ENCODE measurements around the gene MUC4.
A peak's percentile ranks its signal among the peaks of the same experiment; 100 is the strongest.

The MUC4 gene

DNA sequence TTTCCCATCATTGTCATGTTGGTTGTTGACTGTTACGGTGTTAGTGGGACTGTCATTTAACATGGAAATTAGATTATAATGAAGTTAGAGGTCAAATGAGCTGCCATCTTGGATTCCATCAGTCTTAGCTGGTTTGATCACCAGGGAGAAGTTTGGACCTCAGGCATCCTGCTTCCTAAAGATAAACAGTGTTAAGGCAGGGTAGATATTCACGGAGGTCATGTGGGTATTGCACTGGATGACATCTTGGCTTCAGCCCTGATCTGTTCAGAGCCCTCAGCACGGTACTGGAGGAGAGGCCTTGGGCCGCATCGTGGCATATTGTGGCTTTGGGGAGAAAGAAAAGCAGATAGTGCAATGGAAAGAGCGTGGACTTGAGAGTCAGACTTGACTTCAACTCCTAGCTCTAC is 102.0 kb downstream of the MUC4 start:
- DNase-seq (ENCODE audit: insufficient read length, low spot score), result no peak
- FAIRE-seq, result no peak
- no peak for TF ChIP-seq SPI1 (IDR thresholded peaks at IDR 0.05; ENCODE audit: low read depth, low read length)
- no peak for TF ChIP-seq POLR2A (IDR thresholded peaks at IDR 0.05; ENCODE audit: low read depth, low read length)
- TF ChIP-seq POLR2AphosphoS5 (IDR thresholded peaks at IDR 0.05; ENCODE audit: low read depth, low read length), result no peak
- no peak for TF ChIP-seq POU2F2 (IDR thresholded peaks at IDR 0.05; ENCODE audit: low read depth, low read length)
- no peak for TF ChIP-seq PAX5 (IDR thresholded peaks at IDR 0.05; ENCODE audit: insufficient read depth, low read length, severe bottlenecking)
- no peak for TF ChIP-seq TAF1 (IDR thresholded peaks at IDR 0.05; ENCODE audit: low read depth, low read length)

DNA sequence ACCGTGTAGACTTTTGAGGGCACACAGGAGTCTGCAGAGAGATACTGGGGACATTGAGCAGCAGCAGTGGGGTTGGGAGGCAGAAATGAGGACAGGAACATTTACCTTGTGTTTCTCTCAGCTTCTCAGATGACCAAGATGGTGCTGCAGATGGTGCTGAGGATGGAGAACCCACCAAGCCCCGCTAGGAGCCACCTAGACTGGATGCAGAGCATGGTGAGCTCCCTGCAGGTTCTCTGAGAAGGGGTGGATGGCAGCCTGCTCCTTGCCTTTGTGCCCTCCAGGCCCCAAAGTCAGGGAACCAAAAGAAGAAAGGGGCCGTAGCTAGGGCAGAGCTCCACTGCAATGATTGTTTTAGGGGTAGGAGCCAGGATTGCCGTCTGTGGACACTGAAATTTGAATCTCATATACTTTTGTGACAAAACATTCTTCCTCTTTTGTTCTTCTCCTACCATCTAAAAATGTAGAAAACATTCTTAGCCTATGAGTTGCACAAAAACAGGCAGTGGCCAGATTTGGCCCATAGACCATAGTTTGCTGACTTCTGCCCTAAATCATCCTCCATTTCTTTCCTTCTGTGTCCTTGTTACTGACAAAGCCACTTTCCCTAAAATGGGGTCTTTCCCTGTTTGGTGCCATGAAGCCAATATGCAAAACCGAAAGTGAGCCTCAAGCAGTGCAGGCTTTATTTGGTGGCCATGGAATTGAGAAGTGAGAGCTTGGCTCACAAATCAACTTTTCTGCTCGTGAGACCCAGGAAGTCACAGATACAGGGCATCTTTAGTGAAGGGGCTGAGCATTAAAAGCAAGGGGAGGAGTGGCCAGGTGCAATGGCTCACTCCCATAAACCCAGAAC is 102.9 kb downstream of the MUC4 start:
- TF ChIP-seq PAX5 (IDR thresholded peaks at IDR 0.05; ENCODE audit: insufficient read depth, low read length, severe bottlenecking), result no peak
- peak; percentile 54 for TF ChIP-seq SPI1 (IDR thresholded peaks at IDR 0.05; ENCODE audit: low read depth, low read length)
- no peak for TF ChIP-seq TAF1 (IDR thresholded peaks at IDR 0.05; ENCODE audit: low read depth, low read length)
- TF ChIP-seq POU2F2 (IDR thresholded peaks at IDR 0.05; ENCODE audit: low read depth, low read length), result no peak
- peak; percentile 66 for FAIRE-seq
- no peak for DNase-seq (ENCODE audit: insufficient read length, low spot score)

DNA sequence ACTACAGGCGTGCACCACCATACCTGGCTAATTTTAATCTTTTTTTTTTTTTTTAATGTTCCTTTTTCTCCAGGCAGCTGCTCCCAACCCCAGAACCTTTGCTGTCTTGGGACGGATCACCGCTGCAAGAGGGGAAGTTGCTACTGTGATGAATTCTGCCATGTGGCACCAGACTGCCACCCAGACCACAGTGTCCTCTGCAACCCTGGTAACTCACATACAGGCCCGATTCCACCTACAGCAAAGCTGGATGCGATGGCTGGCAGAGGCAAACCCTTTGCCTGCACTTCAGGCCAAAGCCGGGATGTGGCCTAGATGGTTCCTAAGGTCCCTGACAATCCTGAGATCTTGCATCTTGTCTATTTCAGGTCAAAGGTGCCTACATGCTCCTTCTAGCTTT is 103.7 kb downstream of the MUC4 start:
- DNase-seq (ENCODE audit: insufficient read length, low spot score), result no peak
- TF ChIP-seq PAX5 (IDR thresholded peaks at IDR 0.05; ENCODE audit: insufficient read depth, low read length, severe bottlenecking), result no peak
- no peak for TF ChIP-seq TAF1 (IDR thresholded peaks at IDR 0.05; ENCODE audit: low read depth, low read length)
- no peak for TF ChIP-seq POLR2AphosphoS5 (IDR thresholded peaks at IDR 0.05; ENCODE audit: low read depth, low read length)
- no peak for TF ChIP-seq POLR2A (IDR thresholded peaks at IDR 0.05; ENCODE audit: low read depth, low read length)
- no peak for TF ChIP-seq SPI1 (IDR thresholded peaks at IDR 0.05; ENCODE audit: low read depth, low read length)
- TF ChIP-seq POU2F2 (IDR thresholded peaks at IDR 0.05; ENCODE audit: low read depth, low read length), result no peak
- FAIRE-seq, result peak; percentile 56

DNA sequence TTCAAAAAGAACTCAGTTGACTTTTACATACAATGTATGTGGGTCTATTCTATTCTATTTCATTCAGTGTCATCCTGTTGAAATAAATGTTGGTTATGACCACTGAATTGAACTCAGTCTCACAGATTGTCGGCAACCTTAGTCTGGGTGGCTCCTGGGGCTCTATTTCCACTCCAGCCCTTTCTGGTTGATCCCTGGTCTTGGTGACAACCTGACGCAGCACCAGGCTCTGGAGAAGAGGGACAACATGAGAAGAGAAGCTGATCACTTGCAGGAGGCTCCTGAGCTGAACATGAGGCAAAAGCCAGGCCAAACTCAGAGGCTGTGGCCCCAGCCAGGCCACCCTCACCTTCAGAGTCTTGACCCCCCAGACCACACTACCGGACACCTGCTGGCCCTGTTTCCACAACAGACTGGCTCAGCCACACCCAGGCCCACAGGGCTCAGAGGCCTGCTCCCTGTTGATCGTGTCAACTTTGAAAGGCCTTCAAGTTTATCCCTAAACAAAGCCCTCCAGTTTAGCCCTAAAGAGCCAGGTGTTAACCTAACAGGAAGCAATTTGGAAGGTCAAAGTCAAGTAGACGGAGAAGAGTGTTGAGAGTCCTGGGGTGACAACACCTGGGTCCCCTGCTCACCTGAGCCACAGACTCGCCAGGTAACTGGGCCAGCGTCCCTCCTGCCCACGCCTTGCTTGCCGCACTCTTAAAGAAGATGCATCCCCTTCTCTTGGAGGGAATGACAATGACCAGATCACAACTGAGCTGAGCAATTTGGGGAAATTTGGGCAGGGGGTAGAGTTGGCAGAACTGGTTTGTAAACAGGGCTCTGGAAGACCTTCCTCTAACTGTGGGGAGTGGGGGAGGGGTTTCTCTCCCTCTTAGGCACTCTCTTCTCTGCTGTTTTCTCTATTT is 106.4 kb downstream of the MUC4 start:
- DNase-seq (ENCODE audit: insufficient read length, low spot score) (no peak), FAIRE-seq (no peak)
- no peak for TF ChIP-seq POU2F2 (IDR thresholded peaks at IDR 0.05; ENCODE audit: low read depth, low read length)
- no peak for TF ChIP-seq PAX5 (IDR thresholded peaks at IDR 0.05; ENCODE audit: insufficient read depth, low read length, severe bottlenecking)
- TF ChIP-seq POLR2AphosphoS5 (IDR thresholded peaks at IDR 0.05; ENCODE audit: low read depth, low read length), result no peak
- no peak for TF ChIP-seq POLR2A (IDR thresholded peaks at IDR 0.05; ENCODE audit: low read depth, low read length)
- TF ChIP-seq TAF1 (IDR thresholded peaks at IDR 0.05; ENCODE audit: low read depth, low read length), result no peak
- no peak for TF ChIP-seq SPI1 (IDR thresholded peaks at IDR 0.05; ENCODE audit: low read depth, low read length)

DNA sequence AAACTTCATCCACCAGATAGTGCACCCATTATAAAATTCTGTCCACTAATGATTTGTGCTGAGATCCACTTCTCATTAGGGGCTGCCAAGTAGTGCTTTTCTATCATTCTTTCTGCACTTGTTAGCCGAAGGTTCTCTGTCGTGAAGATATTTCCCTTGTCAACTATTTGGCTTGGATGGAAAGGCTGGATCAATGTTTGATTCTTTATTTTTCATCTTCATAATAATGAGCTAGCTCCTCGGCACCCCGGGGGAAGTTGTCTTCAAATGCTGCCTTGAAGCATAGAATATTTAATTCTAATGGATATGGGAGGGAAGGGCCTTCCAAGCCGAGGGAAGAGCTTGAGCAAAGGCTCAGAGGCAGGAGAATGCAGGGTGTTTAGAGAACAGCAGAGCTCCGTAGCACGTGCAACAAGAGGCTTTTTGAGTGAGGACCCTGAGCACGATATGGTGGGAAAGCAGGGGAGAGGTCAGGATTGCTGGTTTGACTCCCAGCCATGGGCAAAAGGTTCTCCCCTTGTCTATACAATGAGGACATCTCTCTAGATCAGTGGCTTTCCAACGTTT is 107.2 kb downstream of the MUC4 start:
- FAIRE-seq, result no peak
- TF ChIP-seq TAF1 (IDR thresholded peaks at IDR 0.05; ENCODE audit: low read depth, low read length) (no peak), POU2F2 (IDR thresholded peaks at IDR 0.05; ENCODE audit: low read depth, low read length) (no peak), SPI1 (IDR thresholded peaks at IDR 0.05; ENCODE audit: low read depth, low read length) (no peak), POLR2AphosphoS5 (IDR thresholded peaks at IDR 0.05; ENCODE audit: low read depth, low read length) (no peak), POLR2A (IDR thresholded peaks at IDR 0.05; ENCODE audit: low read depth, low read length) (no peak), PAX5 (IDR thresholded peaks at IDR 0.05; ENCODE audit: insufficient read depth, low read length, severe bottlenecking) (no peak)
- DNase-seq (ENCODE audit: insufficient read length, low spot score), result no peak

DNA sequence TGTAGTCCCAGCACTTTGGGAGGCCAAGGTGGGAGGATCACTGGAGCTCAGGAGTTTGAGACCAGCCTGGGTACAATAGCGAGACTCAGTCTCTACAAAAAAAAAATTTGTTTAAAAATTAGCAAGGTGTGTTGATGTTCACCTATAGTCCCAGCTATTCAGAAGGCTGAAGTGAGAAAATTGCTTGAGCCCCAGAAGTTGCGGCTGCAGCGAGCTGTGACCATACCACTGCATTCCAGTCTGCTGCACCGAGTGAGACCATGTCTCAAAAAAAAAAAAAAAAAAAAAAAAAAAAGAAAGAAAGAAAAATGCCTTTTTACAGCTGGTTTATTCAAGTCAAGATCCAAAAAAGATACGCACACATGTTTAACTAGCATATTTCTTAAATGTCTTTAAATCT is 108.0 kb downstream of the MUC4 start:
- no peak for FAIRE-seq
- no peak for TF ChIP-seq POU2F2 (IDR thresholded peaks at IDR 0.05; ENCODE audit: low read depth, low read length)
- no peak for TF ChIP-seq POLR2AphosphoS5 (IDR thresholded peaks at IDR 0.05; ENCODE audit: low read depth, low read length)
- no peak for TF ChIP-seq TAF1 (IDR thresholded peaks at IDR 0.05; ENCODE audit: low read depth, low read length)
- no peak for TF ChIP-seq SPI1 (IDR thresholded peaks at IDR 0.05; ENCODE audit: low read depth, low read length)
- TF ChIP-seq POLR2A (IDR thresholded peaks at IDR 0.05; ENCODE audit: low read depth, low read length), result no peak
- TF ChIP-seq PAX5 (IDR thresholded peaks at IDR 0.05; ENCODE audit: insufficient read depth, low read length, severe bottlenecking), result no peak
- DNase-seq (ENCODE audit: insufficient read length, low spot score), result no peak

DNA sequence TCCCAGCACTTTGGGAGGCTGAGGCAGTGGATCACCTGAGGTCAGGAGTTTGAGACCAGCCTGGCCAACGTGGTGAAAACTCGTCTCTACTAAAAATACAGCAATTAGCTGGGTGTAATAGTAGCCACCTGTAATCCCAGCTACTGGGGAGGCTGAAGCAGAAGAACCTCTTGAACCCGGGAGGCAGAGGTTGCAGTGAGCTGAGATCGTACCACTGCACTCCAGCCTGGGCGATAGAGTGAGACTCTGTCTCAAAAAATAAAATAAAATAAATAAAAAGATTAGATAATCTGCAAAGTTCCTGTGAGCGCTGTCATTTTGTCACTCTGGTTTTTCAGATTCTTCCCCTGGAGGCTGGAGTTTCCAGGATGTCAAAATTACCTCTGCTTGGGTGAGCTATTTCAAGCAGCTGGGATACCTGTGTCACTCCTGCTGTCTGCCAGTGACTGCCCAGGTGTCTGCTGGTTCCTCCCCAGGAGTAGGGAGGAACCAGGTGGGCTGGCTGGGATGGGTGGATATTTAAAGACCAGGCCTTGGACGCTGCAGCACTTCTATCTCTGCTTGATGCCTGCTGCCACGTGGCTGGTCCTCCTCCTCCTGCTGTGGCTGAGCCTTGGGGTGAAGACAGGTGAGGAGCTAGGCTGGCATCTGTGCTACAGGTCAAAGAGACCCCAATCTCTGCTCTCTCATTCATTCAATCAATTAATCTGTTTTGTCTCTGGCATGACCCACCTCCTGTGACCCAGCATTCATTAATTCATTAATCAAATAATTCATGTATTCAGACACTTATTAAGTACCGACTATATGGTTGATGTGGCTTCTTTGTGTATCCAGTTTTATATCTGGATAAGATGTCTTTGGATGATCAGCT is 110.5 kb downstream of the MUC4 start:
- no peak for DNase-seq (ENCODE audit: insufficient read length, low spot score)
- FAIRE-seq, result no peak
- TF ChIP-seq POU2F2 (IDR thresholded peaks at IDR 0.05; ENCODE audit: low read depth, low read length) (no peak), POLR2A (IDR thresholded peaks at IDR 0.05; ENCODE audit: low read depth, low read length) (no peak), PAX5 (IDR thresholded peaks at IDR 0.05; ENCODE audit: insufficient read depth, low read length, severe bottlenecking) (no peak), POLR2AphosphoS5 (IDR thresholded peaks at IDR 0.05; ENCODE audit: low read depth, low read length) (no peak)

DNA sequence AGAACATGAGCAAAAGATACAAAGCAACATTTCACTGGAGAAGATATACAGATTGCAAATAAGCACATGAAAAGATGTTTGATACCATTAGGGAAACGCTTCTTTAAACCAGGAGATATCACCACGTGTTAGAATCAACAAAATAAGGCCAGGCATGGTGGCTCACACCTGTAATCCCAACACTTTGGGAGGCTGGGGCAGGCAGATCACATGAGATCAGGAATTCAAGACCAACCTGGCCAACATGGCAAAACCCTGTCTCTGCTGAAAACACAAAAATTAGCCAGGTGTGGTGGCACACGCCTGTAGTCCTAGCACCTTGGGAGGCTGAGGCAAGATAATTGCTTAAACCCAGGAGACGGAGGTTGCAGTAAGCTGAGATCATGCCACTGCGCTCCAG is 111.4 kb downstream of the MUC4 start:
- TF ChIP-seq POU2F2 (IDR thresholded peaks at IDR 0.05; ENCODE audit: low read depth, low read length), result no peak
- TF ChIP-seq SPI1 (IDR thresholded peaks at IDR 0.05; ENCODE audit: low read depth, low read length), result no peak
- no peak for TF ChIP-seq PAX5 (IDR thresholded peaks at IDR 0.05; ENCODE audit: insufficient read depth, low read length, severe bottlenecking)
- TF ChIP-seq TAF1 (IDR thresholded peaks at IDR 0.05; ENCODE audit: low read depth, low read length), result no peak
- TF ChIP-seq POLR2AphosphoS5 (IDR thresholded peaks at IDR 0.05; ENCODE audit: low read depth, low read length), result no peak
- TF ChIP-seq POLR2A (IDR thresholded peaks at IDR 0.05; ENCODE audit: low read depth, low read length), result no peak
- no peak for DNase-seq (ENCODE audit: insufficient read length, low spot score)
- FAIRE-seq, result no peak

Measured in GM12891 (cell line).